ENCODE measurements around the gene LCN2.

GRCh38 chr9:128162215-128163026 lies 13.2 kb downstream of the LCN2 start:
- TF ChIP-seq CTCF (IDR thresholded peaks at IDR 0.05) (no peak), ZFX (IDR thresholded peaks at IDR 0.05; ENCODE audit: borderline replicate concordance) (no peak)

Measured in 22Rv1 (cell line).